Duodenal mucosa (tissue), 2 donors: ENCODE results near the gene SAV1.

Experiments used
- H3K27ac ChIP-seq: one replicate; pipeline ENCODE4 v1.7.0; 2013; ENCODE audit warnings: low read depth, low read length
- H3K27me3 ChIP-seq, 2 donors: one replicate each; pipeline ENCODE4 v1.7.0; 2013; ENCODE audit warnings: low read length in 2 of 2, control low read depth in 1 of 2; ENCODE audit not compliant: insufficient read depth in 2 of 2, control insufficient read depth in 1 of 2
- H3K36me3 ChIP-seq, 2 donors: one replicate each; pipeline ENCODE4 v1.7.0; 2013; ENCODE audit warnings: low read length in 2 of 2, control low read depth in 1 of 2; ENCODE audit not compliant: insufficient read depth in 2 of 2, control insufficient read depth in 1 of 2
- H3K4me1 ChIP-seq, 2 donors: one replicate each; pipeline ENCODE4 v1.7.0; 2013; ENCODE audit warnings: low read length in 2 of 2, control low read depth in 1 of 2; ENCODE audit not compliant: insufficient read depth in 2 of 2, control insufficient read depth in 1 of 2
- H3K4me3 ChIP-seq, 2 donors: one replicate each; pipeline ENCODE4 v1.7.0; 2013; ENCODE audit warnings: low read length in 2 of 2, low read depth in 1 of 2
- H3K9ac ChIP-seq, 2 donors: one replicate each; pipeline ENCODE4 v1.7.0; 2013; ENCODE audit warnings: low read length in 2 of 2, low read depth in 1 of 2
- H3K9me3 ChIP-seq, 2 donors: one replicate each; pipeline ENCODE4 v1.7.0; 2013; ENCODE audit warnings: low read length in 2 of 2, control low read depth in 1 of 2; ENCODE audit not compliant: control insufficient read depth in 1 of 2

The SAV1 gene

GRCh38 chr14:50679674-50680073, 11.6 kb upstream of the SAV1 start:
- no peak overlapping the region for H3K4me3 ChIP-seq
- no peaks in the 10 kb centered on the region for H3K36me3 ChIP-seq
- no peak overlapping the region for H3K9ac ChIP-seq
- H3K27me3 ChIP-seq, result no peaks in the 10 kb centered on the region
- H3K4me1 ChIP-seq, result peaks cover 5 to 22% of the 10 kb centered on the region in 2 donors
- H3K27ac ChIP-seq, result no peak overlapping the region
- no peaks in the 10 kb centered on the region for H3K9me3 ChIP-seq

DNA sequence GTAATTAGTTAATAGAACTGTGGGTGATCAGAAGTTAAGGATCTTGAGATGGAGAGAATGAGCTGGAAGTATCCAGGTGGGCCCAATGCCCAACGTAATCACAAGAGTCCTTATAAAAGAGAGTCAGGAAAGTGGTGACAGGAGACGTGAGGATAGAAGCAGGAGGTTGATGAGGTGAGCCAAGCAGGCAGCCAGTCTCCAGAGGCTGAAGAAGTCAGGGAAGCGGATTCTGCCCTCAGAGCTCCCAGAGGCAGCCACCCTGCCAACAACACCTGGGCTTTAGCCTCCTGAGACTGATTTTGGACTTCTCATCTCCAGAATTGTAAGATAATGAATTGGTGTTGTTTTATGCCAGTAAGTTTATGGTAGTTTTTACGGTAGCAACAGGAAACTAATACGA, 10.1 kb upstream of the SAV1 start:
- no peaks in the 10 kb centered on the region for H3K9me3 ChIP-seq
- no peak overlapping the region for H3K9ac ChIP-seq
- no peaks in the 10 kb centered on the region for H3K36me3 ChIP-seq
- H3K27ac ChIP-seq, result no peak overlapping the region
- peaks cover 5 to 22% of the 10 kb centered on the region in 2 donors for H3K4me1 ChIP-seq
- no peaks in the 10 kb centered on the region for H3K27me3 ChIP-seq
- H3K4me3 ChIP-seq, result no peak overlapping the region

- no peaks in the 10 kb centered on the region for H3K9me3 ChIP-seq
- H3K27ac ChIP-seq, result no peak overlapping the region
- H3K4me3 ChIP-seq, result no peak overlapping the region
- no peak overlapping the region for H3K9ac ChIP-seq
- no peaks in the 10 kb centered on the region for H3K27me3 ChIP-seq
- peaks cover 5 to 22% of the 10 kb centered on the region in 2 donors for H3K4me1 ChIP-seq
- H3K36me3 ChIP-seq, result no peaks in the 10 kb centered on the region
Measured at GRCh38 chr14:50677527-50678063, 9.5 kb upstream of the SAV1 start.

DNA sequence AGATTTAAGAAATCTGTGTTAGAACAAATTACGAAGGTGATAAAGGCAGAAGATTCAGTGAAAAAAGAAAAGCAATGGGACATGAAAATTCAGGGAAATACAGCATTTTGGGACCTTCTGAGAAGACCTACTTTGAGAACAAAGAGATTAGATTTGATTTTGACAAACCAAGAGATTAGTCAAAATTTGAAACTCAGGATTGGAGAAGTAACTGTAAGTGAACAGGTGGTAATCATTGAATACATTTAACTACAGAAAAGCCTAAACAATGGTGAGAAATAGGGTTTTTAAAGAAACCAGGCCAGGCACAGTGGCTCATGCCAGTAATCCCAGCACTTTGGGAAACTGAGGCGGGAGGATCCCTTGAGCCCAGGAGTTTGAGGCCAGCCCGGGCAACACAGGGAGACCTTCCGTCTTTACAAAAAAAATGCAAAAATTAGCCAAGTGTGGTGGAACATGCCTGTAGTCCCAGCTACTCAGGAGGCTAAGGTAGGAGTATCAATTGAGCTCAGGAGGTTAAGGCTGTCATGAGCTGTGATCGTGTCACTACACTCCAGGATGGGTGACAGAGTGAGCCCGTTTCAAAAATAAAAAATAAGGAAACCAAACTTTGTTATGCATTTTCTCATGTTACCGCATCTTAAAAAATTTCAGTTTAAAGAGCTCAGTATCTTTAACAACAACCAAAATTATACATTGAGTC, 8.9 kb upstream of the SAV1 start:
- no peak overlapping the region for H3K4me3 ChIP-seq
- H3K27ac ChIP-seq, result no peak overlapping the region
- H3K36me3 ChIP-seq, result no peaks in the 10 kb centered on the region
- peaks cover 5 to 22% of the 10 kb centered on the region in 2 donors for H3K4me1 ChIP-seq
- H3K9ac ChIP-seq, result no peak overlapping the region
- H3K9me3 ChIP-seq, result no peaks in the 10 kb centered on the region
- H3K27me3 ChIP-seq, result no peaks in the 10 kb centered on the region

DNA sequence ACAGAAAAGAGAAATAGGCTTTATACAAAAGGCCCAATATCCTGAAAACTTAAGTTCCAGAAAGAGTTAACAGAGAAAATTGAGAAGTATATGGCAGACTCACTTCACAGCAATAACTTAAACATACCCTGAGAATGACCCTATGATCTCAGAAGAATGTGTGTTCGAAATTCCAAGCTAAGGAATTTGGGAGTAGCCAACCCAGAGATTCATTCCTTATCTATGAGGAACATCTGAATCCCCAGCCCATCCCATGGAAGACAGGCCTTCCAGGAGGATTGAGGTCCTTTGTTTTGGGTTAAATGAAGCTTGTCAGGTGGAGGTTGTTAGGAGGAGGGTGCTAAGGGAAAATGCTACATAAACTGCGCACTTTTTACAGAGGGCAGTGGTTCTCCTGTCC, 7.5 kb upstream of the SAV1 start:
- no peak overlapping the region for H3K9ac ChIP-seq
- H3K4me3 ChIP-seq, result no peak overlapping the region
- no peaks in the 10 kb centered on the region for H3K36me3 ChIP-seq
- H3K9me3 ChIP-seq, result no peaks in the 10 kb centered on the region
- no peaks in the 10 kb centered on the region for H3K27me3 ChIP-seq
- H3K27ac ChIP-seq, result no peak overlapping the region
- H3K4me1 ChIP-seq, result peaks cover 5 to 22% of the 10 kb centered on the region in 2 donors

DNA sequence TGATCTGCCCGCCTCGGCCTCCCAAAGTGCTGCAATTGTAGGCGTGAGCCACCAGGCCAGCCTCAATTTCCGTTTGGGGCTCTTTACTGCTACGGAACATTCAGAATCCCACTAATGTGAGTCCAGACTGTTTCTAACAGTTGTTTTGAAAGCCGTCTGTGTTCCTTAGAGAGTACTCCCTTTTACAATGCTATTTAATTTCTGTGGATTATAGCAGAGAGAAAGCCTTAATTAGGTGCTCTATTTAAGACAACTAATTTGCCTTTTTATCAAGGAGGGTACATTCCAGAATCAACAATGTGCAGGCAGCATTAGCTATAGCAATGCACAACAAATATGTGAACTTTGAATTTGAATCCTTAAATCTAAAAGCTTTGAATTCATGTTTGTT, 2.8 kb upstream of the SAV1 start:
- Histone ChIP-seq H3K9me3 (no peaks in the 10 kb centered on the region), H3K27ac (no peak overlapping the region), H3K4me3 (no peak overlapping the region), H3K27me3 (no peaks in the 10 kb centered on the region), H3K36me3 (no peaks in the 10 kb centered on the region), H3K9ac (no peak overlapping the region), H3K4me1 (peaks cover 5 to 8% of the 10 kb centered on the region in 2 donors)

- Histone ChIP-seq H3K27ac (no peak overlapping the region), H3K9me3 (no peaks in the 10 kb centered on the region), H3K4me3 (no peak overlapping the region), H3K9ac (no peak overlapping the region), H3K27me3 (no peaks in the 10 kb centered on the region), H3K36me3 (no peaks in the 10 kb centered on the region), H3K4me1 (peaks cover 5 to 8% of the 10 kb centered on the region in 2 donors)
Measured at GRCh38 chr14:50670196-50670865, 2.2 kb upstream of the SAV1 start.

DNA sequence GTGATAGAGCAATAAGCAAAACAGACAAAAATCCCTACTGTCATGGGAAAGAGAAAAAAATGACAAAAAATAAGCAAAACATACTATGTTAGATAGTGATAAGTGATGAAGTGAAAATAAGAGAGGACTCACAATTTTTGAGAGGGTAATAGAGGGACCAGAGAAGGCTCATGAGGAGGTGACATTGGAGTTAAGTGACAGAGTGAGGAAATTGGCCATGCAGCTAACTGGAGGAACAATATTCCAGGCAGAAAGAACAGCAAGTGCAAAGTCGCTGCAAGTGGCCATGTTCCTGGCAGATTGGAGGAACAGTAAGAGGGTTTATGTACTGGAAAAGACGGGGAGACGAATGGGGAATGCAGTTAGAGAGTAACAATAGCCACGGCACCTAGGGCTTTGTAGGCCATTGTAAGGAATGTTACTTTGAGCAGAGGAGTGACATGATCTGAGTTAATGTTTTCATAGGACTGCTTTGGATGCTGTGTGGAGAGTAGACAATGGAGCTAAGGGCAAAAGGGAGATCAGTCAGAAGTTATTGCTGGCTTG, 1.4 kb upstream of the SAV1 start:
- H3K36me3 ChIP-seq, result peaks cover 0 to 4% of the 10 kb centered on the region in 2 donors
- no peak overlapping the region for H3K27ac ChIP-seq
- H3K4me1 ChIP-seq, result peaks cover 5 to 8% of the 10 kb centered on the region in 2 donors
- no peaks in the 10 kb centered on the region for H3K27me3 ChIP-seq
- H3K9ac ChIP-seq, result no peak overlapping the region
- no peaks in the 10 kb centered on the region for H3K9me3 ChIP-seq
- H3K4me3 ChIP-seq, result no peak overlapping the region

DNA sequence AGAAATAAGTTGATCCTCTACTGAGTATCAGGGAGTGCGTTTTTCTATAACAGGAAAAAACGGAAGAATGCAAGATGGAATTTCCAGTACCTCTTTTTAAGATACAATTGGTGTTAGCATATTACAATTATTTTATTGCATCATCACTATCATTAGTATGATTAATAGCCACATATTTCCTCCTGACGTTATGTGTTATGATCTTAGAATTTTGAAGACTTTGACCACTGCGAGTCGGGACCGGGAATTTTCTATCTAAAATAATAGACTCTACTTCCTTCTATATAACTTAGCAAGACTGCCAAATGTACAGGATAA, 679 bp upstream of the SAV1 start:
- H3K4me3 ChIP-seq, result peak overlapping the region; percentile 80 to 90
- peaks cover 5 to 8% of the 10 kb centered on the region in 2 donors for H3K4me1 ChIP-seq
- peak overlapping the region; percentile 89 for H3K27ac ChIP-seq
- no peaks in the 10 kb centered on the region for H3K9me3 ChIP-seq
- H3K9ac ChIP-seq, result peak overlapping the region; percentile 73 to 82
- peaks cover 0 to 4% of the 10 kb centered on the region in 2 donors for H3K36me3 ChIP-seq
- no peaks in the 10 kb centered on the region for H3K27me3 ChIP-seq

DNA sequence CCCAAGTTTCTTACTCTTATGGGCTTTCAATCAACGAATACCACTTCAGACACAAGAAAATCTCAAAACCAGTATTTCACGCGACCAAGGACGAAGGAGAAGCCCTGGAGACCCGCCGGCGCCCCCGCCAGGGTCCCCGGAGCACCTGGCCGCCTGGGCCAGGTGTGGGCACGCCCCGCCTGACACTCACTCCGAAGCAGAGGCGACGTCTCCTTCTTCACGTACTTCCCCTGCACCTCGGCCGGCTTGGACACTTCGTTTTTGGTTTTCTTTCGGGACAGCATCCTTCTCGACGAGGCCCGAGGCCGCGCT, 466 bp downstream of the SAV1 start:
- Histone ChIP-seq H3K36me3 (peaks cover 0 to 4% of the 10 kb centered on the region in 2 donors), H3K9ac (peak overlapping the region; percentile 77 to 82), H3K4me1 (peaks cover 5 to 8% of the 10 kb centered on the region in 2 donors), H3K9me3 (no peaks in the 10 kb centered on the region), H3K27ac (peak overlapping the region; percentile 89), H3K4me3 (peak overlapping the region; percentile 80 to 90), H3K27me3 (no peaks in the 10 kb centered on the region)
